HEK293 (cell line): ENCODE data around the gene DTHD1.

Source experiments
- CTCF ChIA-PET: fragments of 350-600 bp; formaldehyde crosslinking; extraction: SDS; loops from one replicate; lab custom pipeline; 2021; ENCODE audit warnings: antibody characterized with exemption; lab: Yijun Ruan, JAX
- POLR2A ChIA-PET: fragments of 300-600 bp; formaldehyde crosslinking; extraction: SDS; loops from one replicate; lab custom pipeline; 2020; ENCODE audit warnings: antibody characterized with exemption, inconsistent platforms; lab: Yijun Ruan, JAX
- H3K27ac ChIP-seq: fragments of 200-500 bp; sonication (Bioruptor generic); 2 replicates; pipeline ENCODE4 v1.5.1; 2014; ENCODE audit warnings: low read depth, low read length, control low read depth, inconsistent platforms; ENCODE audit errors: extremely low read depth
- H3K36me3 ChIP-seq, 2 experiments: fragments of 200-500 bp in 1 of 2; sonication (Bioruptor generic) in 1 of 2; 1 replicate in 1 of 2; 2 replicates in 1 of 2; pipeline ENCODE4 v1.5.1; 2014 to 2017; ENCODE audit warnings: inconsistent platforms in 2 of 2, low read length in 2 of 2; ENCODE audit not compliant: control insufficient read depth in 2 of 2, insufficient read depth in 1 of 2
- H3K4me1 ChIP-seq: fragments of 200-500 bp; sonication (Bioruptor generic); 2 replicates; pipeline ENCODE4 v1.5.1; 2014; ENCODE audit warnings: mild to moderate bottlenecking, low read length, inconsistent platforms; ENCODE audit not compliant: control insufficient read depth, insufficient read depth
- H3K4me3 ChIP-seq: 2 replicates; pipeline ENCODE4 v1.5.1; 2011; ENCODE audit warnings: low read depth, mild to moderate bottlenecking, control low read depth, low read length, moderate library complexity
- H3K9me3 ChIP-seq: fragments of 200-500 bp; sonication (Bioruptor generic); 2 replicates; pipeline ENCODE4 v1.5.1; 2014; ENCODE audit warnings: low read depth, low read length, inconsistent platforms; ENCODE audit not compliant: control insufficient read depth, insufficient read depth
- GLI2 ChIP-seq: fragments of 450-650 bp; formaldehyde crosslinking; IDR thresholded peaks from 2 replicates; pipeline ENCODE4; 2017; ENCODE audit warnings: missing biosample characterization, missing genetic modification characterization, low read depth, borderline replicate concordance
- GLI4 ChIP-seq: fragments of 450-650 bp; formaldehyde crosslinking; IDR thresholded peaks from 2 replicates; pipeline ENCODE4 v1.5.1; 2016; ENCODE audit warnings: missing biosample characterization, missing genetic modification characterization
- GLIS2 ChIP-seq: fragments of 450-650 bp; formaldehyde crosslinking; IDR thresholded peaks from 2 replicates; pipeline ENCODE4 v1.5.1; 2016; ENCODE audit warnings: missing biosample characterization, missing genetic modification characterization
- KLF16 ChIP-seq: fragments of 450-650 bp; formaldehyde crosslinking; IDR thresholded peaks from 2 replicates; pipeline ENCODE4 v1.5.1; 2017; ENCODE audit warnings: missing biosample characterization, missing genetic modification characterization
- MEIS1 ChIP-seq: sonication (generic); formaldehyde crosslinking; IDR thresholded peaks from 2 replicates; pipeline ENCODE4 v1.8.1; 2022; ENCODE audit warnings: missing genetic modification reagents, mild to moderate bottlenecking, borderline replicate concordance
- PRDM6 ChIP-seq: fragments of 450-650 bp; formaldehyde crosslinking; IDR thresholded peaks from 2 replicates; pipeline ENCODE4 v1.5.1; 2017; ENCODE audit warnings: missing biosample characterization, missing genetic modification characterization
- SETDB1 ChIP-seq: IDR thresholded peaks from one replicate; pipeline ENCODE4 v1.6.1; 2017; ENCODE audit warnings: mild to moderate bottlenecking, low read length, moderate library complexity, mixed read lengths; ENCODE audit not compliant: insufficient read length
- SP2 ChIP-seq: fragments of 450-650 bp; formaldehyde crosslinking; IDR thresholded peaks from 2 replicates; pipeline ENCODE4 v1.5.1; 2016; ENCODE audit warnings: missing biosample characterization, missing genetic modification characterization
- SP7 ChIP-seq: fragments of 450-650 bp; formaldehyde crosslinking; IDR thresholded peaks from 2 replicates; pipeline ENCODE4 v1.5.1; 2016; ENCODE audit warnings: missing biosample characterization, missing genetic modification characterization
- YY2 ChIP-seq: fragments of 450-650 bp; formaldehyde crosslinking; IDR thresholded peaks from 2 replicates; pipeline ENCODE4 v1.5.1; 2016; ENCODE audit warnings: missing biosample characterization, missing genetic modification characterization
- ZBTB49 ChIP-seq: fragments of 450-650 bp; formaldehyde crosslinking; IDR thresholded peaks from 2 replicates; pipeline ENCODE4 v1.5.1; 2016; ENCODE audit warnings: missing biosample characterization, missing genetic modification characterization, low read depth
- ZNF140 ChIP-seq: fragments of 450-650 bp; formaldehyde crosslinking; IDR thresholded peaks from 2 replicates; pipeline ENCODE4 v1.5.1; 2016; ENCODE audit warnings: missing biosample characterization, missing genetic modification characterization
- ZNF174 ChIP-seq: fragments of 450-650 bp; formaldehyde crosslinking; IDR thresholded peaks from 2 replicates; pipeline ENCODE4 v1.5.0; 2017; ENCODE audit warnings: missing biosample characterization, mild to moderate bottlenecking, missing genetic modification characterization
- ZNF221 ChIP-seq: fragments of 450-650 bp; formaldehyde crosslinking; IDR thresholded peaks from 2 replicates; pipeline ENCODE4 v1.5.1; 2017; ENCODE audit warnings: missing biosample characterization, missing genetic modification characterization, borderline replicate concordance
- ZNF366 ChIP-seq: fragments of 450-650 bp; formaldehyde crosslinking; conservative IDR thresholded peaks from 2 replicates; pipeline ENCODE4 v1.5.1; 2016; ENCODE audit warnings: missing biosample characterization, missing genetic modification characterization
- ZNF398 ChIP-seq: fragments of 450-650 bp; formaldehyde crosslinking; IDR thresholded peaks from 2 replicates; pipeline ENCODE4 v1.5.1; 2017; ENCODE audit warnings: missing biosample characterization, missing genetic modification characterization
- ZNF416 ChIP-seq: fragments of 450-650 bp; formaldehyde crosslinking; IDR thresholded peaks from 2 replicates; pipeline ENCODE4 v1.5.1; 2016; ENCODE audit warnings: missing biosample characterization, missing genetic modification characterization
- ZNF48 ChIP-seq: fragments of 450-650 bp; formaldehyde crosslinking; IDR thresholded peaks from 2 replicates; pipeline ENCODE4 v1.5.1; 2016; ENCODE audit warnings: missing biosample characterization, missing genetic modification characterization
- ZNF501 ChIP-seq: fragments of 450-650 bp; formaldehyde crosslinking; IDR thresholded peaks from 2 replicates; pipeline ENCODE4 v1.5.1; 2016; ENCODE audit warnings: missing biosample characterization, missing genetic modification characterization
- ZNF596 ChIP-seq: fragments of 450-650 bp; IDR thresholded peaks from 2 replicates; pipeline ENCODE4 v1.5.0; 2018; ENCODE audit warnings: missing biosample characterization, mild to moderate bottlenecking, missing genetic modification characterization, moderate library complexity
- ZNF624 ChIP-seq: fragments of 450-650 bp; formaldehyde crosslinking; IDR thresholded peaks from 2 replicates; pipeline ENCODE4 v1.5.1; 2017; ENCODE audit warnings: missing biosample characterization, missing genetic modification characterization
- ZNF704 ChIP-seq: fragments of 450-650 bp; formaldehyde crosslinking; IDR thresholded peaks from 2 replicates; pipeline ENCODE4 v1.5.1; 2016; ENCODE audit warnings: missing biosample characterization, missing genetic modification characterization
- ZNF776 ChIP-seq: fragments of 450-650 bp; formaldehyde crosslinking; IDR thresholded peaks from 2 replicates; pipeline ENCODE4 v1.5.0; 2017; ENCODE audit warnings: missing biosample characterization, missing genetic modification characterization, borderline replicate concordance
- ZNF837 ChIP-seq: fragments of 450-650 bp; formaldehyde crosslinking; IDR thresholded peaks from 2 replicates; pipeline ENCODE4 v1.5.1; 2016; ENCODE audit warnings: missing biosample characterization, missing genetic modification characterization
- ZSCAN18 ChIP-seq: fragments of 450-650 bp; formaldehyde crosslinking; IDR thresholded peaks from 2 replicates; pipeline ENCODE4 v1.5.1; 2016; ENCODE audit warnings: missing biosample characterization, missing genetic modification characterization
- ZSCAN4 ChIP-seq: fragments of 450-650 bp; formaldehyde crosslinking; IDR thresholded peaks from 2 replicates; pipeline ENCODE4 v1.5.1; 2017; ENCODE audit warnings: missing biosample characterization, missing genetic modification characterization

Gene DTHD1

GRCh38 chr4:36281384-36282106, at the start of gene DTHD1:
Gene DTHD1, plus strand, starts transcription at chr4:36281616. Its CDS starts 143 bp downstream, at chr4:36281759.
- Histone ChIP-seq H3K4me3 (no peak within 1 kb of the TSS), H3K9me3 (no peaks in the 10 kb centered on the region), H3K4me1 (no peaks in the 10 kb centered on the region), H3K27ac (no peak within 1 kb of the TSS), H3K36me3 (no peaks in the 10 kb centered on the region)
- no peak for TF ChIP-seq ZNF624 (tag by site-specific recombination)
- TF ChIP-seq ZNF366 (tag by site-specific recombination), result no peak
- no peak for TF ChIP-seq SP2
- no peak for TF ChIP-seq ZNF416
- no peak for TF ChIP-seq GLI2
- no peak for TF ChIP-seq ZNF221 (tag by site-specific recombination)
- TF ChIP-seq ZNF596 (tag by site-specific recombination), result no peak
- no peak for TF ChIP-seq MEIS1 (CRISPR knock-in tag)
- TF ChIP-seq ZNF501 (tag by site-specific recombination), result no peak
- TF ChIP-seq GLI4 (tag by site-specific recombination), result no peak
- TF ChIP-seq YY2 (tag by site-specific recombination), result no peak
- TF ChIP-seq GLIS2, result no peak
- TF ChIP-seq ZNF704, result no peak
- no peak for TF ChIP-seq SP7
- TF ChIP-seq ZNF140 (tag by site-specific recombination), result no peak
- TF ChIP-seq ZNF837 (tag by site-specific recombination), result no peak
- TF ChIP-seq SETDB1, result no peak
- no peak for TF ChIP-seq PRDM6 (tag by site-specific recombination)
- no peak for TF ChIP-seq ZNF776 (tag by site-specific recombination)
- TF ChIP-seq ZNF174 (tag by site-specific recombination), result no peak
- ChIA-PET POLR2A (no interaction called here), CTCF (interaction anchor here (0.6 kb wide), 1 partner anchor 1102 kb away, joined by 4 read pairs; no protein-coding TSS in a partner anchor)

GRCh38 chr4:36233567-36234266, 47.7 kb upstream of the DTHD1 start:
- Histone ChIP-seq H3K4me3 (no peak overlapping the region), H3K27ac (no peak overlapping the region), H3K4me1 (no peaks in the 10 kb centered on the region; the same call in 1 of the 2 replicates), H3K9me3 (no peaks in the 10 kb centered on the region), H3K36me3 (no peaks in the 10 kb centered on the region)
- ChIA-PET CTCF (no interaction called here), POLR2A (no interaction called here)
- TF ChIP-seq ZNF501 (tag by site-specific recombination) (no peak), ZSCAN18 (no peak), ZNF48 (tag by site-specific recombination) (no peak), ZBTB49 (no peak), KLF16 (tag by site-specific recombination) (no peak), ZNF398 (tag by site-specific recombination) (no peak), ZSCAN4 (tag by site-specific recombination) (no peak)
